Iris pigment epithelial cell (primary cell): ENCODE measurements around the gene GNAS.
A peak's percentile ranks its signal among the peaks of the same experiment; 100 is the strongest.
"Not testable (repeated sequence)": the region's sequence is repeated elsewhere in the genome, so short reads cannot be mapped to it uniquely, and the experiment has no call there.

Experiments
- DNase-seq: peaks from one replicate; pipeline ENCODE4 v3.0.0-alpha.2; 2011; ENCODE audit warnings: low read depth

Gene GNAS

GRCh38 chr20:58927490-58928061, 75.1 kb downstream of the GNAS start:
- no peak for DNase-seq

DNA sequence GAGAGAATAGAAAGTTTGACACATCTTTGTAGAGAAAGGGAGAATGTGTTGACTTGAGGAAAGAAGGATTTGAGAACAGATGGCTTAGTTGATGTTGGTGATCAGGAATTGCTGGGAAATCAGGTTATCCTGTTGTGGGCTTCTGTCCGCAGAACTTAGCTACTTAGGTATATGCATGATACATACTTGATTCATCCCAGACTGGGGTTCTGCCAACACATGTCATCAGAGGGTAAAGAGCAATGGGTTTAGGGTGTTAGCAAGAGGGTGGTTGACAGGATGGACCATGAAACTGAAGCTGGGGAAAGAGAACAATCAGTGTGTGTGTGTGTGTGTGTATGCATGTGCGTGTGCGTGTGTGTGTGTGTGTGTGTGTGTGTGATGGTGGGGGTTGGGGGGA, 78.0 kb downstream of the GNAS start:
- DNase-seq = no peak

- DNase-seq = no peak
These were observed 79.7 kb downstream of the GNAS start for GRCh38 chr20:58932170-58932569.

DNA sequence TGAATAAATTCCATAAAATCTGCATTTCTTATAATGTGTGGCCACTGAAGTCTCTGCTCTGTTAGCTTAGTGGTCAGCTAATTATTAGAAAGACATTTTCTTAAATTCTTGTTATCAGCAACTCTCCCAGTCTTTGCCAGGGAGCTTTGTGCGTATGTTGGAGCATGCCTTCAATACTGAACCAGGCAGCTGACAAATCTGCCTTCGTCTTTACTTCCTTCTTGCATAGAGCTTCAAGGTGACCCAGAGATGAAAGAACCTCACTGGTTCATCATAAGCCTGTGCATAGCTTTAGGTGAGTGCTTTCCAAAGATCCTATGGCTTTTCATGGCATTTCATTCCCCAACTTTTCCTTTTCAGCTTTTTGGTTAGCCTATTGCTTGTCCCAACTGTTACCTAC, 85.6 kb downstream of the GNAS start:
- DNase-seq = no peak

DNA sequence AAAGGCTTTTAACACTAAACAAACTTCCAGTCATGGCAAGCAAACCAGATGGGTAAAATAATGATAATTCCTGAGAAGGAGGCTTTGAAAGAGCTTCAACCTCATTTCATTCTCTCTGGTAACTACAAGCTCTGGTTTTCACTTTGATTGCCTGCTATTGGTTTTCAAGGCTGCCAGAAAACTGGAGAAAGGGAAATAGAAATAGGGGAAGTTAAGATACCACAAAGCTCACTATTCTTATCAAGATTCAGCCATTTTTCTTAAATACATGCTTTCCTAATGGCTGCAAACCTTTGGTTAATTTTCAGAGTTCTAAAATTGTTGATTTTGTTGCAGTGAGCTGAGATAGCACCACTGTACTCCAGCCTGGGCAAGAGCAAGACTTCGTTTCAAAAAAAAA, 86.0 kb downstream of the GNAS start:
- no peak for DNase-seq

DNA sequence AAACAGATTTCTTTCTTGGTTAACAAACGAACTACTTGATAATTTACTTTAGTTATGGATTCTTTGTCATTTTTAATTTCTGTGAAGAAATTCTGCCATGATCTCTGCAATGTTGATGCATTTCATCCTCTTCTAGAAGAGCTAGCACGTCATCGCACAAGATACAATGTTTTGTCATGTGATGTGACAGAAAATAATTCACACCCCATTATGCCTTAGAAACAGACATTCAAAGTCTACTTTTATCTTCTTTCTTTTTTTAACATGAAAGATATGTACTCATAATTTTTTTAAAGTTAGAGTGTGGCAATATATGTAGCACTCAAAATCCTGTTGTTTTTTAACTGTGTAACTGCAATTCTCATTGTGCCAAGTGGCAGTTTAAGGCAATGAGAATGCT, 89.0 kb downstream of the GNAS start:
- no peak for DNase-seq

DNA sequence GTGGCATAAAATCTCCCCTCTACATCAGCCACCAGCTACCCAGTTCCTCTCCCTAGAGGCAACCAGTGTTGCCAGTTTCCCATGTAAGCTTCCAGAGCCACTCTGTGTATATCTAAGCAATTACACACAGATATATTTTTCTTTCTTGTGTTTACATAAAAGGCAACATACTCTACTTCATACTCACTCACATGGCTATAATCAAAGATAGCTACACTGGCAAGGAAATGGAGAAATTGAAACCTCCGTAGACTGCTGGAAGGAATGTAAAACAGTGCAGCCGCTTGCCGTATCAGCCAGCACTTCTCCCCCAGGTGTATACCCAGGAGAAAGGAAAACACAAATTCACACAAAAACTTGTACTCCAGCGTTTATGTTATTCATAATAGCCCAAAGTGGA, 90.0 kb downstream of the GNAS start:
- peak; percentile 9 for DNase-seq

DNA sequence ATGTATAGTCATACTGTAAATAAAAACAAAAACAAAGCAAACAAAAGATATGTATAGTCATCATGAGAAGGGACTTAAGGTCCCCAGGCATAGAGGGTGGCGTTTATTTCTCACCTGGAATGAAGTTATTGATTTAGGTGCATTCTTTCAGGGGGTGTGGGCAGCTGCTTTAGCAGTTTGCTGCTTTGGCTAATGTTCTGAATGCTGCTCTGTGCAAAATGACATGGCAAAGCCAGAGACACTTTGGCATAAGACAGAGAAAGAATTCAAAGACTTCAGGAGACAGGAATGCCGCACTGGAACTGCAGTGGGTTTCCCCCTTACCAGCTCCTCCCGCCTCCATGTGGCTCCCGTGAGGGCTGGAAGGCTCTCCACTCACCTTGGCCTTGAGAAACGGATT, 92.1 kb downstream of the GNAS start:
- no peak for DNase-seq

DNA sequence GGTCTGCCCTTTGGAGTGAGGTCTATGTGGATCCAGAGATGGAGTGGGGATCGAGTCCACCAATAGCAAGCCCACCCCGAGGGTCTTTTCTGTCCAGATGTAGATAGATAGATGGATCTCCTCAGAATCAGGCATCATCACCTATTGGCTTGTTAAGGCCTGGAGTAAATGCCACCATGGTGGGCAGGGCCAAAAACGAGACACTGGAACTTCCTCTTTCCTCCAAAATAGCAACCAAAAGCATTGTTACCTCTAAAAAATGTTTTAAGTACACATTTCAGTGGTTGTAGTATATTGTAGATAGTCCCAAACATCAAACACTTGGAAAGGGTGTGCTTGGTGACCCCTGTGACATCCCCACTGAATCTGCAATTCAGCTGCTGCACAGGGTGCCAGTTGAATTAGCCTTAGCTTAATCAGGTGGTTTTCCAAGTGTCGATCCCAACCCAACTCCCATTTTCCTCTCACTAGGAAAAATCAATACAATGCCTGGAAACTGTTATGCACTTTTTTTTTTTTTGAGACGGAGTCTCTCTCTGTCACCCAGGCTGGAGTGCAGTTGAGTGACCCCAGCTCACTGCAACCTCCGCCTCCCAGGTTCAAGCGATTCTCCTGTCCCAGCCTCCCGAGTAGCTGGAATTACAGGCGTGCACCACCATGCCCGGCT, 93.6 kb downstream of the GNAS start:
- no peak for DNase-seq

DNA sequence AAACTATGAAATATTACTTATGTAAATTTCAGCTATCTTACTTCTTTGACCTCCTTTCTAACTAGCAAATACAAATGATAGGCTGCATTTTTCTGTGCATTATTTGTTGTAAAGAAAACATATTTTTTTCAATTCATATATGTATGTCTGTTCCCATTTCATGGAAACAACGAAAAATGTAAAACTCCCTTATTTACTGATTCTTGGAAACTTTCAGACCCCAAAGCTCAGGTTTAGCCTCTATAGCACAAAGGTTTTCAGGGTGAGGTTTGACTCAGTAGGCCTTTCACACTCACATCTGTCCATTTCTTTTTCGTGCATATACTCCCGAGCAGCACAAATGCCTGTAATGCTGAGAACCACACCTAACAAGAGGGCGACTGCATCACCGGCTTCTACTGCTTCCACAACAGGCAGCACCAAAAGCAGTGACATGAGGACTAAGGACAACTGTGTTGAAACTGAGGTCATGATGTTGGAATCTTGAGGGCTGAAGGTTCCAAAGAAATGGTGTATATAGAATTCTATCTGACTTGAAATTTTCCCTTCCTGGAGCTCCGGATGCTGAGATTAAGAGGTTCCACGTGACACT, 95.4 kb downstream of the GNAS start:
- not testable (repeated sequence) for DNase-seq

DNA sequence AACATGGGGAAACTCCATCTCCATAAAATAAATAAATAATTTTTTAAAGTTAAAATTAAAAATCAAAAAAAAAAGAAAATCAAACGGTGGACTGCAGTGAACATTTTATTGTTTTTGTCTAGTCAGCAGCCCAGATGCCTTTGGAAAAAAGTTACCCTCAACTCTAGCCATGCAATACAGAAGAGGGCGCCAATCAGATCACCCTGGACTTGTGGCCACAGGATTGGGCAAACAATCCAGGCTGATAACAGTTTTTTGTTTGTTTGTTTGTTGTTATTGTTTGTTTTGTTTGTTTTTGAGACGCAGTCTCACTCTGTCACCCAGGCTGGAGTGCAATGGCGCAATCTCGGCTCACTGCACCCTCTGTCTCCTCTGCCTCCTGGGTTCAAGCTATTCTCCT, 98.1 kb downstream of the GNAS start:
- DNase-seq = no peak

- no peak for DNase-seq
These were observed 100.5 kb downstream of the GNAS start for GRCh38 chr20:58953050-58953449.

- DNase-seq = no peak
These were observed 103.6 kb downstream of the GNAS start for GRCh38 chr20:58956078-58956477.

GRCh38 chr20:58959652-58960051, 107.1 kb downstream of the GNAS start:
- no peak for DNase-seq
